HL-60 (cell line): Measurements from ENCODE around the gene PCDHB16.
"Not testable (repeated sequence)": the region's sequence is repeated elsewhere in the genome, so short reads cannot be mapped to it uniquely, and the experiment has no call there.

ENCODE experiments used
- DNase-seq, 2 experiments: peaks; one replicate each; pipeline ENCODE4 v3.0.0-alpha.2; 2010 to 2020; ENCODE audit warnings: low read depth in 1 of 2, low spot score in 1 of 2
- H3K27ac ChIP-seq: fragments of 250-450 bp; sonication (Bioruptor Pico); replicated peaks from 2 replicates; pipeline ENCODE4 v1.5.1; 2020; ENCODE audit warnings: mild to moderate bottlenecking, moderate library complexity
- H3K27me3 ChIP-seq: fragments of 250-450 bp; sonication (Bioruptor Pico); 2 replicates; pipeline ENCODE4 v1.5.1; 2021; ENCODE audit warnings: mild to moderate bottlenecking, moderate library complexity; ENCODE audit not compliant: insufficient read depth, poor library complexity, severe bottlenecking
- H3K4me3 ChIP-seq: replicated peaks from 2 replicates; pipeline ENCODE4 v1.5.1; 2011; ENCODE audit warnings: mild to moderate bottlenecking, control low read depth, low read length; ENCODE audit not compliant: insufficient read depth
- CTCF ChIP-seq: IDR thresholded peaks from one replicate; pipeline ENCODE4 v1.5.1; 2011; ENCODE audit warnings: low read length, control low read depth, inconsistent platforms; ENCODE audit not compliant: insufficient read depth
- GABPA ChIP-seq: IDR thresholded peaks from 2 replicates; pipeline ENCODE4 v1.6.1; 2012; ENCODE audit warnings: low read depth
- POLR2AphosphoS5 ChIP-seq: IDR thresholded peaks from 2 replicates; pipeline ENCODE4 v1.6.1; 2012; ENCODE audit warnings: low read depth
- REST ChIP-seq: IDR thresholded peaks from 2 replicates; pipeline ENCODE4 v1.6.1; 2012; ENCODE audit warnings: low read depth; ENCODE audit not compliant: insufficient replicate concordance
- SPI1 ChIP-seq: IDR thresholded peaks from 2 replicates; pipeline ENCODE4 v1.6.1; 2012; ENCODE audit warnings: low read depth, mild to moderate bottlenecking, borderline replicate concordance

PCDHB16 gene

GRCh38 chr5:141186897-141187512, 4.8 kb downstream of the PCDHB16 start, which contains the start of gene PCDHB9:
Gene PCDHB9 (plus strand): TSS chr5:141187161. CDS start chr5:141187319, 158 bp downstream.
- no peak for DNase-seq
- Histone ChIP-seq H3K27ac (no peak within 1 kb of the TSS), H3K27me3 (no peaks in the 10 kb centered on the region), H3K4me3 (no peak within 1 kb of the TSS)
- TF ChIP-seq POLR2AphosphoS5, result no peak
- TF ChIP-seq CTCF, result peak; percentile 23

GRCh38 chr5:141188682-141189081, 6.5 kb downstream of the PCDHB16 start:
- H3K27me3 ChIP-seq, DNase-seq, H3K27ac ChIP-seq, H3K4me3 ChIP-seq: not testable (repeated sequence)

- H3K4me3 ChIP-seq, H3K27me3 ChIP-seq, DNase-seq, H3K27ac ChIP-seq: not testable (repeated sequence)
Observed at GRCh38 chr5:141189131-141189530, 6.9 kb downstream of the PCDHB16 start.

GRCh38 chr5:141192110-141192725, 10.0 kb downstream of the PCDHB16 start, which contains the start of gene PCDHB10:
Gene PCDHB10 (plus strand): TSS chr5:141192353. CDS start chr5:141192553, 200 bp downstream.
- no peak for TF ChIP-seq CTCF
- no peak within 1 kb of the TSS for H3K4me3 ChIP-seq
- no peak within 1 kb of the TSS for H3K27ac ChIP-seq
- no peaks in the 10 kb centered on the region for H3K27me3 ChIP-seq
- peak in 1 of 2 experiments; percentile 36 for DNase-seq

GRCh38 chr5:141194332-141194731, 12.1 kb downstream of the PCDHB16 start:
- H3K4me3 ChIP-seq, H3K27ac ChIP-seq, DNase-seq, H3K27me3 ChIP-seq: not testable (repeated sequence)

- H3K27ac ChIP-seq, result no peak overlapping the region
Observed at GRCh38 chr5:141196363-141196762, 14.2 kb downstream of the PCDHB16 start.

More at GRCh38 chr5:141196363-141196762, 14.2 kb downstream of the PCDHB16 start:
- Histone ChIP-seq H3K27me3 (no peaks in the 10 kb centered on the region), H3K4me3 (no peak overlapping the region)
- no peak for DNase-seq
- TF ChIP-seq SPI1, result no peak
- no peak for TF ChIP-seq CTCF
- TF ChIP-seq REST, result no peak
- TF ChIP-seq GABPA, result no peak
- TF ChIP-seq POLR2AphosphoS5, result no peak
